KBM-7 (cell line): ENCODE data around the gene RAB15.

Source experiments
- DNase-seq: peaks from one replicate; pipeline ENCODE4 v3.0.0-alpha.2; 2015
- in situ Hi-C: fragments of 300-500 bp; cut with MboI; formaldehyde crosslinking; loops from 2 replicates; pipeline ENCODE4 v1.14.3; 2020; ENCODE audit warnings: low sequenced_read_pairs, low pct_unique_long_range_greater_than_20kb, mixed read lengths

The RAB15 gene

DNA sequence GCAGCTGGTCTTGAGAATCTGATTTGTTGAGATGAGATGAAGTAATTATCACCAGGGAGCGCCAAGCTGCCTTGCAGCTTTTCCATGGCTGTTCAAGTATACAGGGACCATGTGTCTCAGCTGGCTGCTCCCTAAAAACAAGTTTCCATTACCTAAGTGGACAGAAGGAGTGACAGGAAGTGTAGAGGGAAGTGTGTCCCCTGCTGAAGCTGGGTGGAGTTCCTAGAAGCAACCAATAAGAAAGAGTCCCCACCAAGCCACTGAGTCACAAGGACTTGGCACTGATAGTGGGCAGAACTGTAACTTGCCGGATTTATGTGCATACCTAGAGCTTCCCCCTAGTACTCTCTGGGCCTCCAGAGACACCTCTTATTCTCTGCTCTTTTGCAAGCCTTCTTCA lies 28.1 kb downstream of the RAB15 start:
- no peak for DNase-seq
- in situ Hi-C loops = no loop called here

DNA sequence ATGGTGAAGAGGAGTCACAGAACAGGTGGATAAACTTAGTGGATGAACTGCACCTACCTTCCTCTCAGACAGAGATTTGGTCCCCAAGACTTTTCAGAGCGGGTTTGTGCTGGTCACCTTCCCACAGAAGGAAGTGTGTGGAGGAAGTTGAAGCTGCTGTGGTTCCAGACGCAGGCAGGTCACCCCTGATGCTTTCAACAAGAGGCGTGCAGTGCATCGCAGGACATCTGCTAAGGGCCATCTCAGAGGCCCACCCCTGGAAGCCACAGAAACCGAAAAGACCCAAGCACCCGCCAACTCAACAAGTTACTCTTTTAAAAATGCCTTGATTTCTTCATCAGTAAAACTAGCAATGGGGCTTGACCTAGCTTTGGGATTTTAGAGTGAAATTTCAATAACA lies 28.6 kb downstream of the RAB15 start:
- no peak for DNase-seq
- in situ Hi-C loops = no loop called here

DNA sequence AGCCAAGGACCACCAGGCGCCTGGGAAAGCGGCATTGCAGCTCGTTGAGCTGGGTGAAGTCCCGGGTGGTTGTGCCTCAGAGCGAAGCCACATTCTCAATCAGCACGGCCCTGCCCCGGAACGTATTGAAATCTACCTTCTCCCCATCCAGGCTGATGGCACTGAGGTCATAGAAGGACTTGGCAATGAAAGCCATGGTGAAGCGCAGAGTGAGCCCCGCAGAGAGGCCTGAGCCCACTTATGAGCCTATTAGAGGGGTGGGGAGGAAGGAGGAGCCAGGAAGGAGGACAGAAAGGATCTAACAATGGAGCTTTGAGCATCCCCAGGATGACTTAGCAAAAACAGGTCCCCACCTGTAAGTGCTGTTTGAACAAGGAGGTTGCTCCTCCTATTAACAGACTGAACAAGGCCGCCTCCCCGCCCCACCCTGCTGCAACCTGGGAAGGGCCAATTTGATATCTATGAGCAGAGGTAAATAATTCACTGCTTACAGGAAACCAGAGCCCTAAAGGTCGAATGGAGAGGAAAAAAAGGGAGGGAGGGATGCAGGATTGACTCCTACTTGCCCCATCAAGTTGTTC lies 29.5 kb downstream of the RAB15 start, which contains the start of gene GPX2:
Gene GPX2 (minus strand): TSS at position 215 of the 581 bp plus-strand sequence. CDS start 19 bp downstream, at position 196.
- in situ Hi-C loops = no loop called here

DNA sequence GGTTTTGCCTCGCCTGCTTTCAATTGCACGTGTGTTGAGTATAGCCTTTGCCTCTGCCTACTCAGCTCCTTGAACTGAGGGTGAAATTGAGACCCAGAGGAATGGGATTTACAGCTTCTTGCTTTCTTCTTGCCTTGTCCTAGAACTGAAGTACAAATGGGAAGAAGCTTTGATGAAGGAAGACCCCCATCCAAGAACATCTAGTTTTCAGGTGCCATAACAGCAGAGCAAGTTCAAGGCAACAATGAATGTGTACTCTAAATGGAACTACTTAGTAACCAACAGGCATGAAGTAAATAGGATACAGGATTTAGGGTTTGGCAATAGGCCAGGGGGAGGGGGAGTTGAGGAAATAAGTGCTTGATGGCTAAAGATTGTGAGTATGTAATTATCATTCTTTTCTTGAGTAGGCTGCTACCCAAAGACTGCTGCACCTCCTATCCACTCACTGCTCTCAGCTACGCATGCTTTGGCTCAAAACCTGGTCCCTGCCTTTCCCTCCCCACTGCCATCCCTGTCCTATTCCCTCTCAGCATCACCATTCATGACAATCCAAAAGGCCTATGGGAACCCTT lies 31.7 kb downstream of the RAB15 start:
- in situ Hi-C loops = no loop called here
- DNase-seq = no peak

More for the DNA sequence above, 29.5 kb downstream of the RAB15 start, which contains the start of gene GPX2:
- no peak for DNase-seq

DNA sequence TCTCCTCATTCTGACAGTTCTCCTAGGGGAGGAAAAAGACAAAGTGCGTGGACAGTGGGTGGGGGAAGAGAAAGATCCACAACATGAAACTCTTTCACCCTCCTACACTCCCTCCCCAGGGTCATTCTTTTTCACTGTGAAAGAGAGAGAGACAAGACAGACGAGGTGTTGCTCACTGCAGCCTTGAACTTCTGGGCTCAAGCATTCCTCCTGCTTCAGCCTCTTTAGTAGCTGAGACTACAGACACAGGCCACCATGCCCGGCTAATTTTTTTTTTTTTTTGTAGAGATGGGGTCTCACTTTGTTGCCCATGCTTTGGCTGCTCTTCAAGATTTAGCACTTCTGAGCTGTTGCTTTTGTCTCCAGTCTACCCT lies 32.3 kb downstream of the RAB15 start:
- DNase-seq = no peak
- in situ Hi-C loops = no loop called here

DNA sequence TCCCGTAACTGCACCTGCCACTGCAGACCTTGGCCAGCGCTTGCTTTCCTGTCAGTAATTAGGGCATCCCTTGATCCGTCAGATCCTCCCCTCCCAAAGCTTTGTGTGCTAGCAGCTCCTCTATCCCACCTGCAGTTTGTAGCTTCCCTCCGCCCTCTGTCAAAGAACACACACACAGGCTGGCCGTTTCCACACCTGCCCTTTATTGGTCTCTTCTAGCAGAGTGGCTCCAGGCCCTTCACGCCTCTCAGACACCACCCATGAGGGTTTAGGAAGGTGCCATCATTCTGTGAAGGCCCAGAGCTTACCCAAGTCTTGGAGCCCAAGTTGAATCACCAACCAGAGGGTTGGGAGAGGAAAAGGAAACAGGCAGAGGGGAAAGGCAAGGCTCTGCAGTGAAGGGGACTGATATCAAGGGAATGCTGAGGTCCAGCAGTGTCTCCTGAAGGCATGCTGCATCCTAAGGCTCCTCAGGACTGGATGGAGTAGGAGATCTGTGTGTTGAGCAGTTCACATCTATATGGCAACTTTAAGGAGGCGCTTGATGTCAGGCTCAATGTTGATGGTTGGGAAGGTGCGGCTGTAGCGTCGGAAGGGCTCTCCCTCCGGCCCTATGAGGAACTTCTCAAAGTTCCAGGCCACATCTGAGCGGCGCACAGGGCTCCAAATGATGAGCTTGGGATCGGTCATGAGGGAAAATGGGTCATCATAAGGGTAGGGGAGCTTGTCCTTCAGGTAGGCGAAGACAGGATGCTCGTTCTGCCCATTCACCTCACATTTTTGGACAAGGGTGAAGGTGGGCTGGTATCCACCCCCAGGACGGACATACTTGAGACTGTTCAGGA lies 32.9 kb downstream of the RAB15 start:
- in situ Hi-C loops = no loop called here
- no peak for DNase-seq

DNA sequence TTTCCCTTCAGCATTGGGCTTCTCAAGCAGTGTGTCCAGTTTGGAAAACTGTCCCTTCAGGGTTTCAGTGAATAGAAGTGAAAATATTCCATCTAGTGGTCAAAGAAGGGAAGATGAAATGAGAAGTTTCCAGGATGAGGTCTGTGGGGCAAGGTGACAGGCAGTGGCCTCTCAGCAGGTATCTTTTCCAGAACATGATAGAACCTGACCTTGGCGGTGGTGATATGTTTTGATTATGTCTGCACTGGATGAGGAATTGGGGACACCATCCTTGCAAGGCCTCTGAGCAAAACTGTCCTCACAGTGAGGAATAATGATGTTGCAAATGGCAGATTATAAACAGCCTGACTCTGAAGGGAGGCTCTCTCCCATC lies 34.3 kb downstream of the RAB15 start:
- peak; percentile 18 for DNase-seq
- in situ Hi-C loops = no loop called here

DNA sequence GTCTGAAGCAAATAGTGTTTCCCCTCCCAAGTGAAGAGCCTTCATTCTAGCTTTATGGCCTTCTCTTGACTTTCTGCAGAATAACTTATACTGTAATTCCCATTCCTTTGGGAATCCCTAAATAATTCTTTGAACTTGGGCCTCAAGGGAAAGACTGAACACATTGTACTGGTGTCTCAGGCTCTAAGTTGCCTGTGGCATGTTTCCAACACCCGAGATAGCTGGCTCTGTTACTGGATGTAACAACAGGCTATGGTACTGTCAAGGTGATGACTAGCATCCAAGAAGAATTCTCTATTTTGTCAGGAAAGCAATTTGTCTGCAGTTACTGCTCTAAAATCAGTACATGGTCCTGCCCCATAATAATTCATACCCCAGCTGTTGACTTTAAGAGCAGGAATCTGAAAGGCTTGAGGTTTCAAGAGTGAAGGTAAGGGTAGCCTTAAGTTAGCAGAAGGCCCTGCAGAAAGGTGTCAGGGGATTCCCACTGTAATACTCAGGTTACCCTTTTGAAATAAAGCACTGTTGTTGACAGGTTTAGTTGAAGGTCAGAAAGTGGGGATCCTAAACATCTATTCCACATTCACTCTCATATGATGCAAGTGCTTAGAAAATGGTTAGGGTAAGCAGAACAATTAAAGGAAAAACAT lies 34.8 kb downstream of the RAB15 start:
- in situ Hi-C loops = no loop called here
- no peak for DNase-seq

DNA sequence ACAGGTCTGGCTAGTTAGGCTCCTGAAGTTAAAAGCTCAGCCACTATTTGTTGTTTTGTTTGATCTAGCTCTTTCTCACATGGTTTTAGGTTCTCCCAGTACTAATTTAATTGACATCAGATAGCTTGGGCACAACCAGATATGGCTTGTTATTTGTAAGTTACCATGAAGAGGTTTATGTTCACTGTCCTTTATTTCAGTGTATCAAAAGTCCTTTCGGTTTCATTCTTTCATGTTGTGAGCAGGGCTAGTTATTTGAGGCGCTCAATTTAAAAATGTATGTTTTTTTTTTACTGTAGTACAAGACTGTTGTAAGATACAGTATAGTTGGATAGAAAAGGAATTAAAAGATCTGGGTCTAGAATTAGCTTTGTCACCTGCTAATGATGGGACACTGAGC lies 36.6 kb downstream of the RAB15 start:
- in situ Hi-C loops = no loop called here
- DNase-seq = no peak

DNA sequence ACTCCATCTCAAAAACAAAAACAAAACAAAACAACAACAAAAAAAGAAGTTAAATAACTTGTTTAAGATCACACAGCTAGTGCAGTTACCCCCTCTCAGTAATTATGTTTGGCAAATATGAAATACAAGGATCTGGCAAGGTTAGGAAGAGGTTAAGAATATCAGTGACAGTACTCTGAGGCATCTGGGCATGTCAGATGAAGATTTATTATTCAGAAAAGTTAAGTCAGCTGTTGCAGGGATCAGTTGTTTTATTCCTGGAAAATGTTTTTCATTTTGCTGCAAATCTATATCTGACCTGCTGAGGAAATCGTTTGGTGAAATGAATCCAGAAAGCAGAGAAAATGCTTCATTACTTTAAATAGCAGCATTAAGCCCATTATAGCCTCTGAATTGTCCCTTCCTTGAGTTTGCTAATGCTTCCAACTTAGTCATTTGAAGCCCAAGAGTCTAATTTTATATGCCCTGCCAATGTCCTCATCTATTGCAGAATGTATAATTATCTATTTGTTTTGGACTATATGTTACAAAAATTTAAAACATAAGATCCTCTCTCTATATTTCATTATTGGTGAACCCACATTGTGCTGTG lies 37.7 kb downstream of the RAB15 start:
- DNase-seq = no peak
- in situ Hi-C loops = no loop called here

DNA sequence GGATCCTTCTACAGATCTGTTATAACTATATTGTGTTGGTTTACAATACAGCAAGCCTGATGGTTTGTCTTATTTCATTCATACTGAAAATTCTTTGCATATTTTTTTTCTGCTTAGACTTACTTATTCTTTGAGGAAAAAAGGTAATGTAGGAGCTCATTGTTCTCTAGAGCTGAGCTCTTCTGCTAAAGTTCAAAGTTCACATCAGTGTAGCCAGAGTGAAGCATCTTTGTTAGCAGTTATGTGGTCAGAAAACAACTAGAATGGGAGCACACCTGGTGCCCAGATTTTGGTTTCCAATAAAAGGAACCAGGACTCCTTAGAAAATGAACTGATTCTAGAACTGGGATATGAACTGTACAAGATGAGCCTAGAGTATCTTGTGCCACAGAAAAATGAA lies 39.9 kb downstream of the RAB15 start:
- in situ Hi-C loops = no loop called here

DNA sequence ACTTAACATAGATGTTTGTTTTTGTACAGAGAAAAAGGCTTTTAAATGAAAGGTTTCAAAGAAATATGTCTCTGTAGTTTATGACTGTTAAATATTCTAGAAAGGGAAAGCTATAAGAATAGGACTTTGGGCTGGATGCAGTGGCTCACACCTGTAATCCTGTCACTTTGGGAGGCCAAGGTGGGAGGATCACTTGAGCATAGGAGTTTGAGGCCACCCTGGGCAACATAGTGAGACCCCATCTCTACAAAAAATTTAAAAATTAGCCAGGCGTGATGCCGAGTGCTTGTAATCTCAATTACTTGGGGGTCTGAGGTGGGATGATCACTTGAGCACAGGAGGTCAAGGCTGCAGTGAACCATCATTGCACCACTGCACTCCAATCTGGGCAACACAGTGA lies 41.0 kb downstream of the RAB15 start:
- in situ Hi-C loops = no loop called here

More for the DNA sequence above, 39.9 kb downstream of the RAB15 start:
- DNase-seq = no peak

DNA sequence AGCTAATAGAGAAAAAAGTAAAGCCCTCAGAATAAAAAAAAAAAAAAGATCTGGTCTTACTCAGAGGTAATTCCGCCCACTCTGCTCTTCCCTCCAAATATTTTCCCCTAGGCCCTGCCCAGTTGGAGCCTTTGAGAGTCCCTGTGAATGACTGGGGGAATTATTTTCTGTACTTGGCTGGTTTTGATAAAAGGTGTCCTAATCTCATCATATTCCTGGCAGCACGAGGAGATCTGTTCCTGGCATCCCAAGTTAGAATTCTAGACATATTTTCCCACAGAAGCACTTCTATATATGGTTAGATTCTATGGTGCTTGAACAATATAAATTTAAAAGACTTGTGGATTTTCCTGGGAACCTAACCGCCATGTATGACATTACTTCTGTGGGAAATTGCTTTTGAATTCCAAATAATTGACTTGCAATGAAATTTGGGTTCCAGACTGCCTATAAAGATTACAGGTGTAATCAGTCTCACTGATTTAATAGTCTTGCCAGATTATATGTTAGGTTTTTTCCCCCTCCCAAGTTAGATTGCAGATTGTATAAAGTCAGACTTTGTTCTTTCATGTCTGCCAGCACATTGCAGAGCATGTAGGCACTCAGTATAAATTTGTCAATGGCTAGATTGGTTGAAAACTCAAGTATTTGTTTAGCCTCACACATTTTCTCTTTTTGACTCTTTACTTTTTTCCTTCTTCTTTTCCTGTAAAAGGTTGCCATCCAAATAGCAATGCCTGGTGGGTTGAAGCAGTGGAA lies 41.9 kb downstream of the RAB15 start:
- DNase-seq = no peak
- in situ Hi-C loops = no loop called here

More for the DNA sequence above, 41.0 kb downstream of the RAB15 start:
- DNase-seq = no peak

DNA sequence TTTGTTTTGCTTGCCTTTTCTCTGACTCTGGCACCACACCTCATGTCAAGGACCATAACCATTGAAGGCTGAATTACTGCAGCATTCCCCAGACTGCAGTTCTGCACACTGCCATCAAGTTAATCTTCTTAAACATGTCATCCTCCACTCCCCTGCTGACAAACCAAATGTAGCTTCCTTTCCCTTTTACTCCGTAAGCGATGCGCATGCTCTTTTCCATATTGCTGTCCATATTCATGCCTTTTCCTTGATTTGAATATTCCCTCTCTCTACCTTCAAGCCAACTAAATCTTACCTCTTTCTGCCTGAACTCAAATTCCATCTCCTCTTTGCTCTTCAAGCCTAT lies 43.1 kb downstream of the RAB15 start:
- no peak for DNase-seq
- in situ Hi-C loops = no loop called here

DNA sequence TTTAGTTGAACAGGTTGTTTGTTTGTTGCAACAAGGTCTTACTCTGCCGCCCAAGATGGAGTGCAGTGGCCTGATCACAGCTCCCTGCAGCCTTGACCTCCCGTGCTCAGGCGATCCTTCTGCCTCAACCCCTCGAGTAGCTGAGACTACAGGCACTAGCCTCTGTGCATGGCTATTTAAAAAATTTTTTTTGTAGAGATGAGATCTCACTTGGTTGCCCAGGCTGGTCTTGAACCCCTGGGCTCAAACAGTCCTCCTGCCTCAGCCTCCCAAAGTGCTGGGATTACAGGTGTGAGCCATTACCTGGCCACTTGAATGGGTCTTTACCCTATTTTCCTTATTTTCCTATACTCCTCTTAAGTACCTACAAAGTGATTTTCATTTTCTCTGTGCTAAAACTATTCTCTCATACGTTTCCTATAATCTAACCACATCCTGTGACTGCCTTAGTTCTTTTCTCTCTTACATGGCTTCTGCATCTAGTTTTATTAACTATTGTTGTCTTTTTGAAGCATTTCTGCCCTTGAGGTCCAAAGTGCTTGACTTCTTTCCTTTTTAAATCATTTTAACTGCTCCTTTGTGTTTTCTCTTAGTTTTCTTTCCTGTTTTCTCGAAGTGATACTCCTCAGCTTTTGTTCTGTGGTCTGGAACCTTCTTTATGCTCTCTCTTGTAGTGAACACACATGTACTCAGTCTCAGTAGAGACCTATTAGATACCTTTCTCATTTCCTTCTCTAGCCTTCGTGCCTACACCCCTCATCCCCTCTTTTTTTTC lies 43.7 kb downstream of the RAB15 start:
- no peak for DNase-seq
- in situ Hi-C loops = no loop called here

DNA sequence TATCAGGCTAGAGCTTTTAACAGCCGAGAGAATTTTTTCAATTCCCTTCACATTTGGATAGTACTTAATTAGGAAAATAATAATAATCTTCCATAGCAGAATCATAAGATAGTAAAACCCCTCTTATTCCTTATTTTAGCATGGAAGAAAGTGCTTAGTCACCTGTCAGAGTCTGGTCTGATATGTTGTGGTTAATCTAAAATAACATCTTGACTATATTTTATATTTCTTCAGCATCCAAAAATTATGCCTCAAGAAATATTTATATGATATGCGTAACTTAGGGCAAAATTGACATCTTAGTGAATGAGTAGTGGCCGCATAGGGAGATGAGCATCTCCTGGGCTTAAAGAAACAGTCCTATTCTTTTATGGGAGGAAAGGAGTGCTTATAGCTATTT lies 45.1 kb downstream of the RAB15 start:
- in situ Hi-C loops = no loop called here
- DNase-seq = no peak

DNA sequence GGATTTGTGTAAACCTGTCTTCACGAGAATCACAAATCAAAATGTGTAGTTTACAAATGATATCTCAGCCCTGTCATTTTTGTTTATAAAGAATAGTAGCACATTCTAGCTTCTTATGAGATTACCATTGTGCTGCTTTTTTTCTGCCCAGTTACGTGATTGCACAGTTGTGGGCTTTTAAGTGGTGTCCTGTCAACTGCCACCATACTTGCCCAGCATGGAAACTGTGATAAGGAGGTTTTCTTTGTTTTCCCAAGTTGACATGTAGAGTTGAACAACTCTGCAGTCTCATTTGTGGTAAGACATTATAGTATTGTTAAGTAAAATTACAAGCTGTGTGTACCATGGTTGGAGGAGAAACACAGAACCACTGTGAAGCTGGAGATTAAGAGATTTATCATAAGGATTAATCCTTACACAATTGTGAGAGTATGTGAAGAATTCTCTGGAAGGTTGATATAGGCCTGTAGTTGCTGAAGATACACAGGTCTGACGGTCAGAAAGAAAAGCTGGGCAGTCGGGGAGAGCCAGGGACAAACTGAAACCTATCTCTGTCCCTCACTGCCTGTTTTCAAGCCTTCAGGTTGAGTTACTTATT lies 45.6 kb downstream of the RAB15 start:
- in situ Hi-C loops = no loop called here

DNA sequence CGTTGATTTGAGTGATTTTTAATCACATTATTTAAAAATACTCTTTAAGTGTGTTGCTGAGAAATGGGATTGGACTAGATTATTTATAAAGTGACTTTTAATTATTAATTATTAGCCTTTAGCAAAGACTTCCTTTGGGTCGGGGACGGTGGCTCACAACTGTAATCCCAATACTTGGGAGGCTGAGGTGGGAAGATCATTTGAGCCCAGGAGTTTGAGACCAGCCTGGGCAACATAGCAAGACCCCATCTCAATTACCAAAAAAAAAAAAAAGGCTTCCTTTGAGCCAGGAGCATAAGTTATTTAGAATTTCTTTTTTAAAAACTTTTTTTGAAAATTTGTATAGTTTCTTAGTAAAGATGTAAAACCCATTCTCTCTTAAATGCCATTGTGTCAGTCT lies 49.1 kb downstream of the RAB15 start:
- in situ Hi-C loops = no loop called here
- DNase-seq = no peak

More for the DNA sequence above, 45.6 kb downstream of the RAB15 start:
- DNase-seq = no peak
